KMS-11 (cell line): ENCODE measurements around the gene MUSTN1.

Source experiments
- H2AFZ ChIP-seq: fragments of 200-600 bp; sonication (generic); 2 replicates; pipeline ENCODE4 v1.6.1; 2016; ENCODE audit warnings: antibody characterized with exemption, mixed run types, low read depth
- H3K27ac ChIP-seq: fragments of 200-600 bp; sonication (generic); 2 replicates; pipeline ENCODE4 v1.6.1; 2016; ENCODE audit warnings: mild to moderate bottlenecking, mixed run types
- H3K27me3 ChIP-seq: fragments of 200-600 bp; sonication (generic); 2 replicates; pipeline ENCODE4 v1.6.1; 2017; ENCODE audit warnings: mild to moderate bottlenecking, low read depth, mixed run types, moderate library complexity; ENCODE audit not compliant: insufficient read depth
- H3K36me3 ChIP-seq: fragments of 200-600 bp; sonication (generic); 2 replicates; pipeline ENCODE4 v1.6.1; 2017; ENCODE audit warnings: mild to moderate bottlenecking, mixed run types; ENCODE audit not compliant: insufficient read depth
- H3K4me1 ChIP-seq: fragments of 200-600 bp; sonication (generic); 2 replicates; pipeline ENCODE4 v1.6.1; 2016; ENCODE audit warnings: mild to moderate bottlenecking, low read depth, mixed run types; ENCODE audit not compliant: poor library complexity, severe bottlenecking
- H3K4me2 ChIP-seq: fragments of 200-600 bp; sonication (generic); 2 replicates; pipeline ENCODE4 v1.7.0; 2016; ENCODE audit warnings: mild to moderate bottlenecking, mixed run types
- H3K4me3 ChIP-seq: fragments of 200-600 bp; sonication (generic); IDR thresholded peaks from 2 replicates; pipeline ENCODE4 v1.6.1; 2017; ENCODE audit warnings: low read depth, low read length, mixed read lengths; ENCODE audit not compliant: insufficient read depth
- H3K79me2 ChIP-seq: fragments of 200-600 bp; sonication (generic); 2 replicates; pipeline ENCODE4 v1.6.1; 2016; ENCODE audit warnings: low read depth, mixed run types; ENCODE audit not compliant: insufficient read depth
- H3K9ac ChIP-seq: fragments of 200-600 bp; sonication (generic); 2 replicates; pipeline ENCODE4 v1.6.1; 2016; ENCODE audit warnings: mild to moderate bottlenecking, mixed run types
- H4K20me1 ChIP-seq: fragments of 200-600 bp; sonication (generic); 2 replicates; pipeline ENCODE4 v1.6.1; 2016; ENCODE audit warnings: mild to moderate bottlenecking, mixed run types; ENCODE audit not compliant: insufficient read depth
- CTCF ChIP-seq: fragments of 200-600 bp; sonication (generic); conservative IDR thresholded peaks from 2 replicates; pipeline ENCODE4 v1.6.1; 2017; ENCODE audit warnings: low read depth, mild to moderate bottlenecking, antibody characterized with exemption, low read length, moderate library complexity, mixed read lengths

Gene MUSTN1

GRCh38 chr3:52829906-52830463 lies 4.8 kb downstream of the MUSTN1 start:
- H3K36me3 ChIP-seq = no peaks in the 10 kb centered on the region
- no peaks in the 10 kb centered on the region for H3K27me3 ChIP-seq
- H3K79me2 ChIP-seq = no peaks in the 10 kb centered on the region
- H3K4me2 ChIP-seq = no peak overlapping the region
- no peak for TF ChIP-seq CTCF
- no peaks in the 10 kb centered on the region for H3K4me1 ChIP-seq
- H3K27ac ChIP-seq = no peak overlapping the region
- no peaks in the 10 kb centered on the region for H4K20me1 ChIP-seq
- H3K4me3 ChIP-seq = no peak overlapping the region
- H2AFZ ChIP-seq = no peak overlapping the region
- H3K9ac ChIP-seq = no peak overlapping the region

GRCh38 chr3:52829482-52829881 lies 5.3 kb downstream of the MUSTN1 start:
- H3K27ac ChIP-seq = no peak overlapping the region
- H3K36me3 ChIP-seq = no peaks in the 10 kb centered on the region
- no peak overlapping the region for H3K9ac ChIP-seq
- no peak overlapping the region for H2AFZ ChIP-seq
- no peaks in the 10 kb centered on the region for H3K79me2 ChIP-seq
- no peaks in the 10 kb centered on the region for H4K20me1 ChIP-seq
- H3K4me1 ChIP-seq = no peaks in the 10 kb centered on the region
- no peak for TF ChIP-seq CTCF
- H3K4me2 ChIP-seq = no peak overlapping the region
- no peaks in the 10 kb centered on the region for H3K27me3 ChIP-seq
- H3K4me3 ChIP-seq = no peak overlapping the region

GRCh38 chr3:52827866-52828376 lies 6.9 kb downstream of the MUSTN1 start:
- Histone ChIP-seq H3K9ac (no peak overlapping the region), H3K4me3 (no peak overlapping the region), H4K20me1 (no peaks in the 10 kb centered on the region), H3K36me3 (no peaks in the 10 kb centered on the region), H3K79me2 (no peaks in the 10 kb centered on the region), H3K27ac (no peak overlapping the region), H3K4me2 (no peak overlapping the region), H3K4me1 (no peaks in the 10 kb centered on the region), H3K27me3 (no peaks in the 10 kb centered on the region), H2AFZ (no peak overlapping the region)
- TF ChIP-seq CTCF = no peak

GRCh38 chr3:52827441-52827840 lies 7.4 kb downstream of the MUSTN1 start:
- TF ChIP-seq CTCF = no peak
- no peak overlapping the region for H2AFZ ChIP-seq
- H3K27me3 ChIP-seq = no peaks in the 10 kb centered on the region
- H3K4me2 ChIP-seq = no peak overlapping the region
- H3K27ac ChIP-seq = no peak overlapping the region
- H3K36me3 ChIP-seq = no peaks in the 10 kb centered on the region
- H4K20me1 ChIP-seq = no peaks in the 10 kb centered on the region
- no peaks in the 10 kb centered on the region for H3K4me1 ChIP-seq
- no peak overlapping the region for H3K4me3 ChIP-seq
- no peaks in the 10 kb centered on the region for H3K79me2 ChIP-seq
- H3K9ac ChIP-seq = no peak overlapping the region
